ENCODE measurements around the gene KDM7A.
A peak's percentile ranks its signal among the peaks of the same experiment; 100 is the strongest.
"Not testable (repeated sequence)": the region's sequence is repeated elsewhere in the genome, so short reads cannot be mapped to it uniquely, and the experiment has no call there.

Gene KDM7A

GRCh38 chr7:140200061-140200989 is 23.5 kb upstream of the KDM7A start:
- no peak for DNase-seq (ENCODE audit: low read depth in 2 of 2)

DNA sequence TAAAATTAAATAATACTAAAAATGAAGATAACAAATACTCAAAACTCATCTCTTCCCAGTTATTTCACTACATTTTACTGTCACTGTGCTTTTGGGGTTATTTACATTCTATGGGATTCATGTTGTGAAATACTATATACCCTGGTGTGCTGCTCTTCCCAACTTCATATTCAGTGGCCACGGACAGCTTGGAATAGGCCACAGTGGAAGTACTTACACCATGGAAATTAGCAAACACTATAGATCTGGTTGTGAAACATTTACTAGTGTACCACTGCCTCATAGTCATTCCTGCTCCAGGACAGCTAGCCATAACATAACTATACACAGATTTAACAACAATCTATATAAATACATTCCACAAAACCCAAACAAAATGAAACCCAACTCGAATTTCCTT is 21.2 kb upstream of the KDM7A start:
- DNase-seq (ENCODE audit: low read depth in 2 of 2), result no peak

DNA sequence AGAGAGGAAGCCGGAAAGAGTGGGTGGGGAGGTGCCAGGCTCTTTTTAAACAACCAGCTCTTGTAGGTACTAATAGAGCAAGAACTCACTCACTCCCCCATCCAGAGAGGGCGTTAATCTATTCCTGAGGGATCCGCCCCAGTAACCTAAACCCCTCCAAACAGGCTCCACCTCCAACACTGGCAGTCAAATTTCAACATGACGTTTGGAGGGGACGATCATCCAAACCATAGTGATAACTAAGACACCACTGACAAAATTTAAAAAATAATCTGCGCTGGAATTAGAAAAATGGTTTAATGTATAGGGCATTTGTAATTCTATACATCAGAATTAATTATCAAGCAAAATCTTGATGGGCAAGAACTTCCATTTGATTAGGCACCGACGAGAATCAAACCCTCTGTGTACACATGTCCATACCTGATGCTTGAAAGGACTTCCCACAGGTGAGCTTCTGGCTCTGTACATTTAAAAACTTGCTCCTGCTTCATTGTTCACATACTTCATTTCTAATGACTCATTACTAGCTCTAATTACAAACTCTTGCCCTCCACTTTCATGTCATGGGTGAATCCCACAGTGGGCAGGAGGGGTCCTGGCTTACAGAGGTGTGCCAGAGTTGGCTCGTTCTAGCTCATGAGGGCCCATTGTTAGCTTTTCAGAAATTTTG is 20.6 kb upstream of the KDM7A start:
- DNase-seq (ENCODE audit: low read depth in 2 of 2), result no peak

- no peak for DNase-seq (ENCODE audit: low read depth in 2 of 2)
Measured at GRCh38 chr7:140196361-140197217, 19.8 kb upstream of the KDM7A start.

DNA sequence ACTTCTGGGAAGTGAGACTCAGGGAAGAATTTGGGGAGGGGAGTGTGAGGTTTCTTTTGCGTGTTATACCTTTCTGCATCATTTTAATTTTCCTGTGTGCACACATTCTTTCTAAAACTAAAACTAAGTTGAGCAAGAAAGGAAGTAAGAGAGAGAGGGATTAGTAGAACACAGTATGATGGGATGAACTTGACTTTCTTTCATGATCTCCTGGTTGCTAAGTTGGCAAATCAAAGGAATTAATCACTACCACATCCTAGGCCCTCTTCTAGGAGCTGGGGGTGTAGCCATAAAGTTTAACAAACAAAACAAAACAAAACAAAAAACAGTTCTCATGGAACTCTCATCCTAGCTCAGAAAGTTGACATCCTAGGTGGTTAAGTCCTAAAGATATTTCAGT is 19.1 kb upstream of the KDM7A start:
- no peak for DNase-seq (ENCODE audit: low read depth in 2 of 2)

GRCh38 chr7:140192620-140193019 is 15.8 kb upstream of the KDM7A start:
- DNase-seq (ENCODE audit: low read depth in 2 of 2), result no peak

DNA sequence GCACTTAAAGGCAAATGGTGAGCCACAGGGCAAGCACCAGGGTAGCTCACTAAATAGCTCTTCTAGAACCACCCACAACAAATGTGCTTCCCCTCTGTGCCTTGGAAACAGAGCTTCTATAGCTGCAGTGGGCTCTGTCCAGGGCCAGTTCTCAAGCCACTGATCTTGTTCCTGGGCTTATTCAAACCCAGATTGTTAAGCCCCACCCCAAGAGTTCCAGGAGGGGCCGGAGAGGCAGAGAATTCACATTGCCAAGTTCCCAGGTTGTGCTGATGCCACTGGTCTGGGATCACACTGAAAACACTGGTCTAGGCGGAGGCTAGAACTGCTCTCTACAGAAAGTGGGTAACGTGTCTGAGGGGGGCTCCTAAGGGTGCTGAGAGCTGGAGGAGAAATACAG is 15.4 kb upstream of the KDM7A start:
- no peak for DNase-seq (ENCODE audit: low read depth in 2 of 2)

GRCh38 chr7:140190588-140190987 is 13.8 kb upstream of the KDM7A start:
- no peak for DNase-seq (ENCODE audit: low read depth in 2 of 2)

- DNase-seq (ENCODE audit: low read depth in 2 of 2), result no peak
Measured at GRCh38 chr7:140189917-140190316, 13.1 kb upstream of the KDM7A start.

DNA sequence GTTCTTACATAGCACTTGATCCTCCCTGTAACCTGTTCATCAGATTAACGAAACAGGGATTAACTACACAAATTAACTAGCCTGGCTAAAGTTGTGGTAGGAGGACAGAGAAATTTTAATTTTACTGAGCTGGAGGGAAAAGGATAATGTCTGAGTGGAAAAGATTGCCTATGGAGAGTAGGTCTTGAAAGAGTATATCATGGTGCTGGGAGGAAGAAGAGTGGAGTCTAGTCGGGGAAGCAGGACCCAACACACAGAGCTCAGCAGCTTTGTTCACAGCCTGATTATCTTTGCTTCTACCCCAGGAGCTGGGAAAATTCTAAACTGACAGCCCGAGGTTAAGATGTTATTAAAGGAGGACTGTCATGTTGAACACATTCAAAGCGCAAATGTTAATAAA is 6.1 kb upstream of the KDM7A start:
- DNase-seq (ENCODE audit: low read depth in 2 of 2), result no peak

DNA sequence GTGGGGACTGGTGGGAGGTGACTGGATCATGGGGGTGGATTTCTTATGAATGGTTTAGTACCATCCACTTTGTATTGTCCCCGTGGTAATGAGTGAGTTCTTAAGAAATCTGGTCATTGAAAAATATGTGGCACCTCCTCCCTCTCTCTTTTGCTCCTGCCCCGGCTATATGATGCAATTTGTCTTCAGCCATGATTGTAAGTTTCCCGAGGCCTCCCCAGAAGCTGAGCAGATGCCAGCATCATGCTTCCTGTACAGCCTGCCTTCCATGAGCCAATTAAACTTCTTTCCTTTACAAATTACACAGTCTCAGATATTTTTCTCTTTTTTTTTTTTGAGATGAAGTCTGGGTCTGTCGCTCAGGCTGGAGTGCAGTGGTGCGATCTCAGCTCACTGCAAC is 2.6 kb upstream of the KDM7A start:
- DNase-seq (ENCODE audit: low read depth in 2 of 2), result no peak

DNA sequence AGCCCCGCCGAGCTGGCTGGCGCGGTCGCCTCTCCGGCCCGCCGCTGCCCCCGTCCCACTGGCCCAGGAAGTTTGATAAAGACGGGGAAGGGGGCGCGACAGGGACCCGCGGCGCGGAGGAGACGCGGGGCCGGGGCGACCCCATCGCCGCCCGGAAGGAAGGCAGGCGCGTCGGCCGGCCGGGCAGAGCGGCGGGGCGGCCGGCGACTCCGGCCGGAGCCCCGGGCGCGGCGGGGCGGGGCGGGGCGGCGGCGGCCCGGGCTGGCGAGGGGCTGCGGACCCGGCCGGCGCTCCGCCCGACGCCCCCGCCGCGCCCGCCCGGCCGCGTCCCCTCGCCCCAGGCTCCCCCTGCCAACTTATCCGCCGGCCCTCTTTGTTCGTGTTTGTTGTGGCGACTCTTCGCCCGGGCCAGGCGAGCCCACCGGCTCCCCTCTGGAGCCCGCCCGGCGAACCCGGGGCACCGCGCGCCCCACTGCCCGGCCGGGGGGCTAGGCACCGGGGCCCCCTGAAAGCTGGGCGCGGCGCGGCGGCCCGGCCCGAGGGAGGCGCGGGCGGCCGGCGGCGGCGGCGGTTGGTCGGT is 571 bp downstream of the KDM7A start:
- peak in 1 of 2 donors; percentile 11 for DNase-seq (ENCODE audit: low read depth in 2 of 2)

- peak; percentile 73 to 83 for DNase-seq (ENCODE audit: low read depth in 2 of 2)
Measured at GRCh38 chr7:140175221-140176121, 1.3 kb downstream of the KDM7A start.

DNA sequence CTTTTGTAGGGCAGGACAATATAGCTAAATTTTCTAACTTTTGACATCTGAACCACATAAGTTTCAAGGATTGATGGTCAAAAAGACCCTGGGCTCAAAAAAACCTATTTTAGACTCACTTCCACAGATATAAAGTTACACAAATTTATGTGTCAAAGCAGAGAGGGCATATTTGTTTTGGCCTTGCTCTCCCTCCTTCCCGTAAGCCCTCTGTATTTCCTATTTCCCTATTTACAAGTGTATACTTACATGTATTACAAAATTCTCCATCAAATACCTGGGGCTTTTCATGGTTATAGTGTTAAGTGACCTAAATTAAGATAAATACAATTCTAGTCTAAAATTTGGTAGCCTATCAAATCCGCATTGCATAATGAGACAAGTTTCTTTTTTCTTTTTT is 2.6 kb downstream of the KDM7A start:
- no peak for DNase-seq (ENCODE audit: low read depth in 2 of 2)

DNA sequence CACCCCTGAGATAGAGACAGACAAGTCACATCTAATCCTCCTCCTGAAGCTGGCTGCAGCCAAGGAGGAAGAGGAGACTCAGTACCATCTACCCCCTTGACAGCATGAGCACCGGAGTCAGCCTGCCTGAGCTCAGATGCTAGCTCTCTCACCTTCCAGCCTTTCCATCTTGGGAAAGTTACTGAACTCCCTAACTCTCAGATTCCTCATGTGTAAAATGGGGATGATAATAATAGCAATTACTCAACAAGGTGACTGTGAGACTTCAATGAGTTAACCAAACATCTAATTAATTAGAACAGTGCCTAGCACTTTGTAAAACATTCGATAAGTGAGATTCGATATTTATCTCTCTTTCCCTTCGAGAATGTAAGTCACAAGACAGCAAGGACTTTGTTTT is 6.4 kb downstream of the KDM7A start:
- no peak for DNase-seq (ENCODE audit: low read depth in 2 of 2)

DNA sequence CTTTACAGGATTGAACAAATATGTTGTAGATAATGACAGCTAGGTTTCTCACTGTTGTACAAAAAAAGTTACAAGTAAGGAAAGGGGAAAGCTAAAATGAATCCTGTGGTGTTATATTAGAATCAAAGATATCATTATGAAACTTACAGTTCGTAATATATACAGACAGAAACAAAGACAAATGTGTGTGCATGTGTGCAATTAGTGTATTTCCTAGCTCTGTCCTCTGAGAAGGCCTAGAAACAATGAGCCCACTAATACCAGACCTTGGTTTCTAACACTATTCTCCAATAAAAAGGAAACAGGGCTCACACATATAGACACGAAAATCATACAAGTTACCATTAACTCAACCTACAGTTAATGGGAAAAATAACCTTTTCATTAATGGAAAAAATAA is 8.0 kb downstream of the KDM7A start:
- DNase-seq (ENCODE audit: low read depth in 2 of 2), result no peak

DNA sequence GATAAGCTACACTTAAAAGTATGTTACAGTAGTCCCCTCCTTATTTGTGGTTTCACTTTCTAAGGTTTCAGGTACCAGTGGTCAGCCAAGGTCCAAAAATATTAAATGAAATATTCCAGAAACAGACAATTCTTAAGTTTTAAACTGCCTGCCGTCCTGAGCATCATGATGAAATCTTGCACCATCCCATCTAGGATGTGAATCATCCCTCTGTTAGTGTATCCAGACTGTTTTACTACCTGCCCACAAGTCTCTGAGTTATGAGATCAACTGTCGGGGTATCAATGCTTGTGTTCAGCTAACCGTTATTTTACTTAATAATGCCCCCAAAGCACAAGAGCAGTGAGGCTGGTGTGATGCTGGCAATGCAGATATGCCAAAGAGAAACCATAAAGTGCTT is 11.4 kb downstream of the KDM7A start:
- DNase-seq (ENCODE audit: low read depth in 2 of 2), result no peak

- DNase-seq (ENCODE audit: low read depth in 2 of 2), result not testable (repeated sequence)
Measured at GRCh38 chr7:140162081-140162480, 14.7 kb downstream of the KDM7A start.

DNA sequence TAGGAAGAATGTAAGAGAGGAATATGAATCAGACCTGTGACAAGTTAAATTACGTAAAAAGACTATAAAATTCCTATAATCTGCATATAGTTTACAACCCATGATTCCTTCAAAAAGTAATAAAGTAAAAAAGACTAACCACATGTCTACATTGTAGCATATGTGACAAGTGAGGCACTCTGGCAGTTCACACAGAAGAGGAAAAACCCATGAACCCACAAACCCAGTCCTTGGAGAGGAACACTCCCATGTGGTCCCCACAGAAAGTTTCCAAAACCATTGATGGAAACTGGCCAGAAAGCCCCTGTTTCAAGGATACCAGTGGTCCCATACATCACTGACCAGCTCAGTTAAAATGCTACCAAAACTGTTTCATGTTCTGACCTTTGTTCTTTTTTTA is 15.7 kb downstream of the KDM7A start:
- DNase-seq (ENCODE audit: low read depth in 2 of 2), result no peak

GRCh38 chr7:140160308-140160707 is 16.5 kb downstream of the KDM7A start:
- no peak for DNase-seq (ENCODE audit: low read depth in 2 of 2)

- DNase-seq (ENCODE audit: low read depth in 2 of 2), result no peak
Measured at GRCh38 chr7:140159497-140159896, 17.3 kb downstream of the KDM7A start.

Data from stimulated activated CD4-positive, alpha-beta T cell treated with anti-CD3 and anti-CD28 coated beads, Interleukin-4, amount 100 ng/mL, for 48 hours (primary cell).